SKM-1 treated with dmso at 0.1 percent for 144 hours (cell line): ENCODE data around the gene CD320.
"Not testable (repeated sequence)": the region's sequence is repeated elsewhere in the genome, so short reads cannot be mapped to it uniquely, and the experiment has no call there.

Experiments
- DNase-seq: peaks from one replicate; lab custom pipeline; 2025; ENCODE audit not compliant: unreplicated experiment; lab: John Stamatoyannopoulos, UW

The CD320 gene

GRCh38 chr19:8333767-8334457 is 25.8 kb upstream of the CD320 start:
- no peak for DNase-seq

GRCh38 chr19:8332976-8333766 is 25.0 kb upstream of the CD320 start:
- DNase-seq = no peak

GRCh38 chr19:8331263-8331845 is 23.2 kb upstream of the CD320 start:
- DNase-seq = no peak

- DNase-seq = no peak
Observed at GRCh38 chr19:8329996-8330395, 21.8 kb upstream of the CD320 start.

- DNase-seq = no peak
Observed at GRCh38 chr19:8325454-8325853, 17.3 kb upstream of the CD320 start.

- DNase-seq = no peak
Observed at GRCh38 chr19:8324186-8325050, 16.3 kb upstream of the CD320 start.

GRCh38 chr19:8323781-8324185 is 15.6 kb upstream of the CD320 start:
- DNase-seq = no peak

GRCh38 chr19:8322638-8322997 is 14.5 kb upstream of the CD320 start:
- no peak for DNase-seq

GRCh38 chr19:8321986-8322637 is 14.0 kb upstream of the CD320 start:
- no peak for DNase-seq

- peak; percentile 93 for DNase-seq
Observed at GRCh38 chr19:8321067-8321985, 13.2 kb upstream of the CD320 start, which contains the start of the genes NDUFA7 and RPS28. Gene NDUFA7, minus strand, starts transcription at chr19:8321375. Its CDS starts 17 bp downstream, at chr19:8321358. Gene RPS28, plus strand, starts transcription at chr19:8321496. Its CDS starts 35 bp downstream, at chr19:8321531.

- no peak for DNase-seq
Observed at GRCh38 chr19:8320564-8321066, 12.5 kb upstream of the CD320 start.

- DNase-seq = no peak
Observed at GRCh38 chr19:8319807-8320520, 11.8 kb upstream of the CD320 start.

GRCh38 chr19:8318835-8319234 is 10.7 kb upstream of the CD320 start:
- not testable (repeated sequence) for DNase-seq

GRCh38 chr19:8316351-8317125 is 8.4 kb upstream of the CD320 start:
- DNase-seq = no peak

- not testable (repeated sequence) for DNase-seq
Observed at GRCh38 chr19:8314981-8315640, 7.0 kb upstream of the CD320 start.

GRCh38 chr19:8311461-8312260 is 3.5 kb upstream of the CD320 start:
- no peak for DNase-seq
